ENCODE measurements around the gene SHROOM3. TPM values are rescaled to one million over a fixed set of nuclear protein-coding genes. Genes with fewer than 3 reads are reported as not detected.
A peak's percentile ranks its signal among the peaks of the same experiment; 100 is the strongest.

The SHROOM3 gene
- total RNA-seq, 1 donor from 2014 or later: 192 TPM

- Histone ChIP-seq H3K27ac (peak overlapping the region; percentile 11 to 68), H3K4me3 (no peak overlapping the region), H3K4me1 (peaks cover 4 to 35% of the 10 kb centered on the region in 2 donors), H3K36me3 (no peaks in the 10 kb centered on the region), H3K27me3 (no peaks in the 10 kb centered on the region), H3K9me3 (no peaks in the 10 kb centered on the region)
- no peak for TF ChIP-seq CTCF (IDR thresholded peaks at IDR 0.05)
- intact Hi-C loops (cut with DNase I): loop anchor here (5.0 kb wide), 1 partner anchor 52 kb away; no protein-coding TSS in a partner anchor
- DNase-seq (ENCODE audit: low spot score in 2 of 2): no peak
These were observed 129.3 kb downstream of the SHROOM3 start for GRCh38 chr4:76564123-76564915.

- intact Hi-C loops (cut with DNase I): no loop called here
- H3K27ac ChIP-seq: no peak overlapping the region
- no peaks in the 10 kb centered on the region for H3K36me3 ChIP-seq
- H3K4me1 ChIP-seq: peaks cover 3 to 37% of the 10 kb centered on the region in 2 donors
- H3K4me3 ChIP-seq: no peak overlapping the region
- DNase-seq (ENCODE audit: low spot score in 2 of 2): no peak
- no peaks in the 10 kb centered on the region for H3K27me3 ChIP-seq
- no peaks in the 10 kb centered on the region for H3K9me3 ChIP-seq
- TF ChIP-seq CTCF (IDR thresholded peaks at IDR 0.05): no peak
These were observed 133.2 kb downstream of the SHROOM3 start for GRCh38 chr4:76568262-76568661.

- no peak overlapping the region for H3K27ac ChIP-seq
- no peak overlapping the region for H3K4me3 ChIP-seq
- H3K27me3 ChIP-seq: no peaks in the 10 kb centered on the region
- H3K4me1 ChIP-seq: peaks cover 3 to 28% of the 10 kb centered on the region in 2 donors
- H3K36me3 ChIP-seq: no peaks in the 10 kb centered on the region
- no peak for DNase-seq (ENCODE audit: low spot score in 2 of 2)
- no peaks in the 10 kb centered on the region for H3K9me3 ChIP-seq
- intact Hi-C loops (cut with DNase I): no loop called here
- no peak for TF ChIP-seq CTCF (IDR thresholded peaks at IDR 0.05)
These were observed 134.2 kb downstream of the SHROOM3 start for GRCh38 chr4:76569225-76569624.

- intact Hi-C loops (cut with DNase I): loop anchor here (2.0 kb wide), 1 partner anchor 15 kb away; no protein-coding TSS in a partner anchor
- H3K27ac ChIP-seq: peak overlapping the region; percentile 20 to 42
- no peak overlapping the region for H3K4me3 ChIP-seq
- H3K27me3 ChIP-seq: no peaks in the 10 kb centered on the region
- no peak for TF ChIP-seq CTCF (IDR thresholded peaks at IDR 0.05)
- DNase-seq (ENCODE audit: low spot score in 2 of 2): no peak
- no peaks in the 10 kb centered on the region for H3K9me3 ChIP-seq
- H3K36me3 ChIP-seq: no peaks in the 10 kb centered on the region
- peaks cover 3 to 23% of the 10 kb centered on the region in 2 donors for H3K4me1 ChIP-seq
These were observed 134.7 kb downstream of the SHROOM3 start for GRCh38 chr4:76569706-76570105.

- Histone ChIP-seq H3K36me3 (no peaks in the 10 kb centered on the region), H3K9me3 (no peaks in the 10 kb centered on the region), H3K4me3 (peak overlapping the region; percentile 18 to 43), H3K4me1 (peaks cover 3 to 22% of the 10 kb centered on the region in 2 donors), H3K27ac (peak overlapping the region; percentile 42 to 52), H3K27me3 (no peaks in the 10 kb centered on the region)
- no peak for DNase-seq (ENCODE audit: low spot score in 2 of 2)
- TF ChIP-seq CTCF (IDR thresholded peaks at IDR 0.05): no peak
- intact Hi-C loops (cut with DNase I): loop anchor here (2.0 kb wide), 1 partner anchor 14 kb away; no protein-coding TSS in a partner anchor
These were observed 135.3 kb downstream of the SHROOM3 start for GRCh38 chr4:76570141-76570973.

All from ascending aorta (tissue), 2 donors.